Measurements from ENCODE around the gene RBM26.

- TF ChIP-seq POLR2A (IDR thresholded peaks at IDR 0.05) (no peak), CTCF (IDR thresholded peaks at IDR 0.05) (peak in 1 of 7 experiments; percentile 21), EP300 (IDR thresholded peaks at IDR 0.05) (no peak), POLR2AphosphoS5 (IDR thresholded peaks at IDR 0.05) (peak; percentile 39 to 87 (median 48))
These were observed at the start of gene RBM26 for GRCh38 chr13:79405831-79406596.
